ENCODE measurements around the gene IRGM.

The IRGM gene

GRCh38 chr5:150809363-150809762, 37.0 kb upstream of the IRGM start:
- no CpG with 5 or more reads among the region's 3 CpGs for WGBS (ENCODE audit: extremely low coverage, insufficient coverage, insufficient read length)
- Histone ChIP-seq H3K36me3 (ENCODE audit: control insufficient read depth in 1 of 2, insufficient read depth in 2 of 2, low read length in 2 of 2) (no peaks in the 10 kb centered on the region), H3K27me3 (ENCODE audit: insufficient read depth, low read length) (no peaks in the 10 kb centered on the region), H3K79me1 (ENCODE audit: low read length) (no peaks in the 10 kb centered on the region), H2BK5ac (ENCODE audit: low read depth, low read length, poor library complexity) (no peak overlapping the region), H3K4me3 (ENCODE audit: low read depth, low read length) (no peak overlapping the region), H3K79me2 (ENCODE audit: control insufficient read depth, insufficient read depth, low read length, poor library complexity) (no peaks in the 10 kb centered on the region), H2BK12ac (ENCODE audit: low read length) (no peak overlapping the region), H3K4me2 (ENCODE audit: low read length) (no peak overlapping the region), H3K4ac (ENCODE audit: low read depth, low read length) (no peak overlapping the region), H4K12ac (ENCODE audit: low read depth, low read length) (no peak overlapping the region), H3K9ac (ENCODE audit: low read length) (no peak overlapping the region), H3K27ac (ENCODE audit: low read depth, low read length) (no peak overlapping the region), H4K91ac (ENCODE audit: low read depth, low read length) (no peak overlapping the region), H3K23ac (ENCODE audit: low read length) (no peak overlapping the region), H2BK120ac (ENCODE audit: insufficient read depth, low read length, poor library complexity) (no peak overlapping the region), H4K8ac (ENCODE audit: low read depth, low read length) (no peak overlapping the region), H2AK5ac (ENCODE audit: low read length) (no peak overlapping the region), H3K9me3 (ENCODE audit: insufficient read depth, low read depth, low read length) (no peaks in the 10 kb centered on the region), H2AFZ (ENCODE audit: insufficient read depth, low read length, poor library complexity) (no peak overlapping the region), H3K18ac (ENCODE audit: low read length) (no peak overlapping the region), H3K4me1 (ENCODE audit: control insufficient read depth in 1 of 2, insufficient read depth in 2 of 2, low read length in 2 of 2) (no peaks in the 10 kb centered on the region), H3K14ac (ENCODE audit: low read length) (no peak overlapping the region)
- no peak for DNase-seq

- Histone ChIP-seq H3K4me2 (ENCODE audit: low read length) (no peak overlapping the region), H3K9me3 (ENCODE audit: insufficient read depth, low read depth, low read length) (peaks cover 2% of the 10 kb centered on the region), H3K4me3 (ENCODE audit: low read depth, low read length) (no peak overlapping the region), H2BK5ac (ENCODE audit: low read depth, low read length, poor library complexity) (no peak overlapping the region), H3K4me1 (ENCODE audit: control insufficient read depth in 1 of 2, insufficient read depth in 2 of 2, low read length in 2 of 2) (no peaks in the 10 kb centered on the region), H2AK5ac (ENCODE audit: low read length) (no peak overlapping the region), H3K4ac (ENCODE audit: low read depth, low read length) (no peak overlapping the region), H4K12ac (ENCODE audit: low read depth, low read length) (no peak overlapping the region), H2BK120ac (ENCODE audit: insufficient read depth, low read length, poor library complexity) (no peak overlapping the region), H3K9ac (ENCODE audit: low read length) (no peak overlapping the region), H3K23ac (ENCODE audit: low read length) (no peak overlapping the region), H3K79me2 (ENCODE audit: control insufficient read depth, insufficient read depth, low read length, poor library complexity) (no peaks in the 10 kb centered on the region), H4K8ac (ENCODE audit: low read depth, low read length) (no peak overlapping the region), H3K27ac (ENCODE audit: low read depth, low read length) (no peak overlapping the region), H3K18ac (ENCODE audit: low read length) (no peak overlapping the region), H3K27me3 (ENCODE audit: insufficient read depth, low read length) (no peaks in the 10 kb centered on the region), H2AFZ (ENCODE audit: insufficient read depth, low read length, poor library complexity) (no peak overlapping the region), H4K91ac (ENCODE audit: low read depth, low read length) (no peak overlapping the region), H3K14ac (ENCODE audit: low read length) (no peak overlapping the region), H3K79me1 (ENCODE audit: low read length) (no peaks in the 10 kb centered on the region), H2BK12ac (ENCODE audit: low read length) (no peak overlapping the region), H3K36me3 (ENCODE audit: control insufficient read depth in 1 of 2, insufficient read depth in 2 of 2, low read length in 2 of 2) (no peaks in the 10 kb centered on the region)
- DNase-seq = no peak
Measured at GRCh38 chr5:150815010-150815409, 31.3 kb upstream of the IRGM start.

- Histone ChIP-seq H3K4me1 (ENCODE audit: control insufficient read depth in 1 of 2, insufficient read depth in 2 of 2, low read length in 2 of 2) (no peaks in the 10 kb centered on the region), H3K4me3 (ENCODE audit: low read depth, low read length) (no peak overlapping the region), H3K4me2 (ENCODE audit: low read length) (no peak overlapping the region), H4K91ac (ENCODE audit: low read depth, low read length) (no peak overlapping the region), H3K9ac (ENCODE audit: low read length) (no peak overlapping the region), H3K9me3 (ENCODE audit: insufficient read depth, low read depth, low read length) (peaks cover 5% of the 10 kb centered on the region), H3K27ac (ENCODE audit: low read depth, low read length) (no peak overlapping the region), H2AFZ (ENCODE audit: insufficient read depth, low read length, poor library complexity) (no peak overlapping the region), H2BK120ac (ENCODE audit: insufficient read depth, low read length, poor library complexity) (no peak overlapping the region), H4K8ac (ENCODE audit: low read depth, low read length) (no peak overlapping the region), H3K23ac (ENCODE audit: low read length) (no peak overlapping the region), H3K79me2 (ENCODE audit: control insufficient read depth, insufficient read depth, low read length, poor library complexity) (no peaks in the 10 kb centered on the region), H3K14ac (ENCODE audit: low read length) (no peak overlapping the region), H2BK5ac (ENCODE audit: low read depth, low read length, poor library complexity) (no peak overlapping the region), H3K27me3 (ENCODE audit: insufficient read depth, low read length) (no peaks in the 10 kb centered on the region), H2AK5ac (ENCODE audit: low read length) (no peak overlapping the region), H4K12ac (ENCODE audit: low read depth, low read length) (no peak overlapping the region), H2BK12ac (ENCODE audit: low read length) (no peak overlapping the region), H3K18ac (ENCODE audit: low read length) (no peak overlapping the region), H3K79me1 (ENCODE audit: low read length) (no peaks in the 10 kb centered on the region), H3K4ac (ENCODE audit: low read depth, low read length) (no peak overlapping the region), H3K36me3 (ENCODE audit: control insufficient read depth in 1 of 2, insufficient read depth in 2 of 2, low read length in 2 of 2) (peaks cover 0 to 2% of the 10 kb centered on the region in 2 experiments)
- DNase-seq = no peak
- no CpG with 5 or more reads among the region's 2 CpGs for WGBS (ENCODE audit: extremely low coverage, insufficient coverage, insufficient read length)
Measured at GRCh38 chr5:150816946-150817345, 29.4 kb upstream of the IRGM start.

GRCh38 chr5:150829744-150830143, 16.6 kb upstream of the IRGM start:
- WGBS (ENCODE audit: extremely low coverage, insufficient coverage, insufficient read length) = no CpG with 5 or more reads among the region's 5 CpGs
- Histone ChIP-seq H3K9ac (ENCODE audit: low read length) (no peak overlapping the region), H4K12ac (ENCODE audit: low read depth, low read length) (no peak overlapping the region), H3K18ac (ENCODE audit: low read length) (no peak overlapping the region), H4K8ac (ENCODE audit: low read depth, low read length) (no peak overlapping the region), H3K4me1 (ENCODE audit: control insufficient read depth in 1 of 2, insufficient read depth in 2 of 2, low read length in 2 of 2) (no peaks in the 10 kb centered on the region), H3K23ac (ENCODE audit: low read length) (no peak overlapping the region), H3K4me2 (ENCODE audit: low read length) (no peak overlapping the region), H3K27me3 (ENCODE audit: insufficient read depth, low read length) (no peaks in the 10 kb centered on the region), H3K27ac (ENCODE audit: low read depth, low read length) (no peak overlapping the region), H3K79me2 (ENCODE audit: control insufficient read depth, insufficient read depth, low read length, poor library complexity) (no peaks in the 10 kb centered on the region), H3K36me3 (ENCODE audit: control insufficient read depth in 1 of 2, insufficient read depth in 2 of 2, low read length in 2 of 2) (no peaks in the 10 kb centered on the region), H2BK120ac (ENCODE audit: insufficient read depth, low read length, poor library complexity) (no peak overlapping the region), H3K4me3 (ENCODE audit: low read depth, low read length) (no peak overlapping the region), H2BK12ac (ENCODE audit: low read length) (no peak overlapping the region), H4K91ac (ENCODE audit: low read depth, low read length) (no peak overlapping the region), H2AFZ (ENCODE audit: insufficient read depth, low read length, poor library complexity) (no peak overlapping the region), H3K79me1 (ENCODE audit: low read length) (no peaks in the 10 kb centered on the region), H3K14ac (ENCODE audit: low read length) (no peak overlapping the region), H2AK5ac (ENCODE audit: low read length) (no peak overlapping the region), H2BK5ac (ENCODE audit: low read depth, low read length, poor library complexity) (no peak overlapping the region), H3K4ac (ENCODE audit: low read depth, low read length) (no peak overlapping the region), H3K9me3 (ENCODE audit: insufficient read depth, low read depth, low read length) (no peaks in the 10 kb centered on the region)
- no peak for DNase-seq

Data from trophoblast cell (in vitro differentiated cells and primary cell).